Measurements from ENCODE around the gene GCSAM.

GCSAM gene

DNA sequence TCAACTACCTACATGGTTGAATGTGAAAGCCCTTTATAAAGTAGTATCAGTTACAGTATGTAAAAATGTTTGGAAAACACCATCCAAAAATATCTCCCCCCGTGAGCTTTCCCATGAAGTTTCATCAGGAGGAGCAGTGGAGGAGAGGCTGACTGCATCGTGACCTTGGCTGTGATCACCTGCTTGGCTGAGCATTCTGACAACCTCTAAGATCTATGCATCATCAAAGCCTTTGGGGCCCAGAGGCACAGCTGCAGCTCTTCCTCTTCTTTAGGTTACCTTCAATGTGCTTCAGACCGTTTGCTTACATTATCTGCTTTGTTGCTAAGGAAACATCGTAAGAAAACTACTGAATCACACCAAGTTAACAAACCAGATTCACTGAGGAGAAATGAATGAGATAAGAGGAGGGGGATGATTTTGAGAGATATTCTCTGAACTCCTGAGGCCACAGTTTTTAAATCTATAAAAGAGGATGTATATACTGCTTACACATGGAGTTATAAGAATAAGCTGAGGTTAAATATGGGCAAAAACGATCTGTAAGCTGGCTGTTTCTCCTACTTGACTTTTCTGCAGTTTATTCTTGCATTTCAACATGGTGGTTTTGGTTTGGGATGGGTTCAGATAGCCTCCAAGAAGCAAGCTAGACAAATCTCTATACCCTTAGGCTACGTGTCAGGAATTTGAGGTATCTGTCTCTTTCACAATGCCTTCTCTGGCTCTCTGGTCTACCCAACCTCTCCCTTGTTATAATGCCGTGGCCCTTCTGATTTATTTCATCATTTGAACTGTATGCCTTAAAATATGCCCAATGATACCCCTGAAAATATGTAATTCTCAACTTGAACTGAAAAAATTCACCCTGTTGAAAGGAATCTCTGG lies 4.0 kb downstream of the GCSAM start:
- peak; percentile 51 for DNase-seq

DNA sequence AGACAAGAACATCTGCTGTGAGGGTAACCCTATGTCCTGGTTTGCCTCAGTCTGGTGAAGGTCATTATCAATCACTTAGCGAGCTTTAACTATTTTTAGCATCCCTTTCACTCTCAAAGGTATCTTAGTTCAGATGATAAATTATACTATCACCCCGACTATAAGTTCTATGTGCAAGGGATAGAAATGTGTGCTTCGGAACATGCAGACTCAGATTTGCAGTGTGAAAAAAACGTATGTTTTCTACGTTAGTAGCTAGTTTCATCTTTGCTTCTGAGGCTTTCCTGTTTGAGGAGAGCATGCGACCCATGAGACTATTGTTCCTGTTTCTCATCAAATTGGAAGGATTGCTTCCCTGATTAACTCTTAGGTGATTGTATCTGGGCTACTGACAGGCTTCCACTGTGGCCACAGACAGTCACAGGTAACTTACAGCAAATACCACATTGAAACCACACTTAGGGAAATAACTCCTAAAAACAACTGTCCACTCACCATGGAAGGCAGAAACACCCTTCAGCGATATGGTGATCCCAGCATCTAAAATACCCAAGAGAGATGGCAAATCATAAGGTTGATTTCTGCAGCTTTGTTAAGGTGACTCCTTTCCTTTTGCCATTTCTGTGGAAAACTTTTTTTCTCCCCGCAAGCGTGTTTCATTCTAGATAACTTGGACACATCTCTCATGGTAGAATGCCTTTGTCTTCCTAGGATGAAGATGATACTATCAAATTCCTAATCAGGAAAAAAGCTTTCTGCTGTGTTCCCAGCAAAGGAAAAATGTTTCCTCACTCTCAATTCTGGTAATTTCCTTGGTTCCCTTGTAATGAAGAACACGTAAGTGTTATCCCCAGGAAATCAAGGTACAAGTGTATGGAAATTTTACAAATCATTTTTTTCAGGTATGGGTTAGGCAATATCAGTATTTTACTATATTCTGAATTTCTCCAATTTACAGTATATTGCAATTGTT lies 5.2 kb downstream of the GCSAM start:
- no peak for DNase-seq

DNA sequence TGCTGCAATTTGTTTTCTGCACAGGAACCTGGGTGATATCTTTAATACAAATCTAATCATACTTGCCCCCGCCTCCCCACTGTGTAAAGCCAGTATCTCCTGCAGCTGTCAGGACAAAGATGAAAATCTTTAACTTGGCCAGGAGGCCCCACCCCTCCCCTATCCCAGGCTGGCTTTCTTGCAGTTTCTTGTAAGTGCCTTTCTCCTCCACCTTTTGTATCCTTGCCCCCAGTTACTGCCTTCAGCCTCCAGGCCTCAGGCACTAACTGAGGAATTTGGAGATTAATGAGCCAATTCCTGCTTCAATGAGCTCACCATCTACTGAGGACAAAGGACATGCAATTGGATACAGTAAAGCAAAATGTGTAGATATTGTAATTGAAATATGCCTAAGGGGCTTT lies 6.5 kb downstream of the GCSAM start:
- no peak for DNase-seq

DNA sequence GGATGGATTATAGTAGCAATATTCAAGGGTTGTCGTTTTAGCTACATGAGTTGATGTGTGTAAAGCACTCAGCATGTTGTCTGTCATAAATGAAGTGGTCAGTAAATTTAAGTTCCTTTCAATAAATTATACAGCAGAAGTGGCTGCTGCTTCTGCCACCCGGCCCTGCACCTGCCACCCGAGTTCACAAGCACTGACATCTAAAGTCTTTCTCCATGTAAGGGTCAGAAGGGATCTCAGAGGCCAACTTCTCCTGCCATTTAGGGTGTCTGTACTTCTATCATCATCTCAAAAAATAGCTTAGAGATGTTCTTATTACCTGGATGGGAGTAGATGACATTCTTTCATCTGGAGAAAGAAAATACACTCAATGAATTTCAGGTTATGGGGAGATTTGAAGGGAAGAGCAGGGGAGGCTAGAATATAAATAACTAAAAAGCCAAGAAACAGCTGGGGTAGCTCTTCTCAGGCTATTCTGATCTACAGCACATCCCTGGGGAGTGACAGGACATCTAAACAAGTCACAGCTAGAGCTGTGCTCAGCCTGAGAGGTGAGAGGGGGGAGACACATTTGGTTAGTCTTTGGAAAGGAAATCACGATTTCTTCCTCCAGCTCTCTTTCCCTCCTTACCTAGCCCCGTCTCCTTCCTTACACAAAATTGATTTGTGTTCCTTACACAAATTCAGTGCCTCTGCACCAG lies 8.0 kb downstream of the GCSAM start:
- peak; percentile 37 for DNase-seq

DNA sequence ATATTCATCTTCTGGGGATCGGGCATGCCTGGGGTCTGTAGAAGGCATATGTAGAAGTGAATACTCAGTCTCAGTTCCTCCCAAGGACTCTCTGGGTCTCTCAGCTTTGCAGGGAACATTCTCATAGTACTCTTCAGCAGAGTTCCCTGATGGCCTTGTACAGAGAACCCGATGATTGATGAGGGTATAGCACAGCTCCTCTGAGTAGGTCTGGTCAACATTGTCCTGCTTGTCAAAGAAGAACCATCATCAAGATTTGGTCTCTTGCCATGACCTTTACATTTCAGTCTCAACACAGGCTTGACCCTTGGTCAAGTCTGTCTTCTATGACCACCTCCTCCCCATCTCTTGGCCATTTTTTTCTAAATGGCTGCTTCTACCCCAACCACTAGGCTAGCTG lies 9.5 kb downstream of the GCSAM start:
- DNase-seq, result no peak

DNA sequence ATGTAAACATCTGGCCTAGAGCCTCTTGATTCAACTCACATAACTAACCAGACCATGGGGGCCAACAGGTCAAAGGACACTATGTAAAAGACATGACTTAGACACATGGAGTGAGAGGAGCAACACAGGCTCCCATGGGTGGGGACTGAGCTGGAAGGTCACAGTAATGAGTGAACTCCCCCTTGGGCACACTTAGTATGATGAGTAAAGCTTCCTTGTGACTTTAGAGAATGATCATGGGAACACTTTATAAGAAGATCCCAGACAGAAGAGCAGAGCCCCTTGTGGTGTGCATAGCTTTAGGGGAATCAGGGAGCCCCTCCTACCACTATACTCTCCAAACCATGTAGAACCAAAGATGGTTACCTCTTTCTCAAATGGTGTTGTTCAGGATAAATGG lies 10.2 kb downstream of the GCSAM start:
- no peak for DNase-seq

DNA sequence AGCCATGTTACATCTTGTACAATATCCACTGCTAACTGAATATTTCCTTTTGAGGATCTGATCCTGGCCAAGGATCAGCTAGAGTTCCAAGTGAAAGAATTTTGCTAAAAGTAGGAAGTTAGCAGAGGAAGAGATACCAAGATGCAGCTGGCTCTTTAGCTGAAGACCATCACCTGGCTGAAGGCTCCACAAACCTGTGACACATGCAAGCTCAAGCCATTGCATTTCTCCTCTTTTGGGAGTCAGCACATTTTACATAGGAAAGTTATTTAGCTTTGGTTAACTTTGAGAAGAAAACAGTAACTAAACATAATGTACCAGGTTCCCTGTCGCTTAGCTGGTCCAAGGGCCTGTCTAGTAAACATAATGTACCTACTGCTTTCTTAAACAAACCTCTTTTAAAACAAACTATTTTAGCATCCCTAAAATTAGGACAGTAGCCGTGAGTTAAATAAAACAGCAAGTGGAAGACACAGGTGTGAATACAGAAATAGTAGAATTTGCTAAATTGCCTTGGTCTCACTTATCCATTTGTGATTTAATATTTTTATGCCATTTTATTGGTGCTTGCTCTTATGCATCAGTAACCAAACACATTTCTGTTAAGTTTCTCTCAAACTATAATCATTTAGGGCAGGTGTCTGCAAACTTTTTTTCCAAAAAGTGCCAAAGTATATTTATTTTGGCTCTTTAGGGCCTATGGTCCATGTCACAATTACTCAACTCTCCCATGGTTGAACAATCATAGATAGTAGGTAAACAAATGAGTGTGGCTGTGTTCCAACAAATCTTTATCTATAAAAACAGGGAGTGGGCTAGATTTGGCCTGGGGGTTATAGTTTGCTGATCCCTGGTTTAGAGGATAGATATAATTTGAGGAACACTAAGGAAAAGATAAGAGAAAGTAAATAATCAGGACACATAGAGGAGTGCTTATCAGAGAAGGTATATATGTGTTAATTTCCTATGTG lies 11.2 kb downstream of the GCSAM start:
- no peak for DNase-seq

DNA sequence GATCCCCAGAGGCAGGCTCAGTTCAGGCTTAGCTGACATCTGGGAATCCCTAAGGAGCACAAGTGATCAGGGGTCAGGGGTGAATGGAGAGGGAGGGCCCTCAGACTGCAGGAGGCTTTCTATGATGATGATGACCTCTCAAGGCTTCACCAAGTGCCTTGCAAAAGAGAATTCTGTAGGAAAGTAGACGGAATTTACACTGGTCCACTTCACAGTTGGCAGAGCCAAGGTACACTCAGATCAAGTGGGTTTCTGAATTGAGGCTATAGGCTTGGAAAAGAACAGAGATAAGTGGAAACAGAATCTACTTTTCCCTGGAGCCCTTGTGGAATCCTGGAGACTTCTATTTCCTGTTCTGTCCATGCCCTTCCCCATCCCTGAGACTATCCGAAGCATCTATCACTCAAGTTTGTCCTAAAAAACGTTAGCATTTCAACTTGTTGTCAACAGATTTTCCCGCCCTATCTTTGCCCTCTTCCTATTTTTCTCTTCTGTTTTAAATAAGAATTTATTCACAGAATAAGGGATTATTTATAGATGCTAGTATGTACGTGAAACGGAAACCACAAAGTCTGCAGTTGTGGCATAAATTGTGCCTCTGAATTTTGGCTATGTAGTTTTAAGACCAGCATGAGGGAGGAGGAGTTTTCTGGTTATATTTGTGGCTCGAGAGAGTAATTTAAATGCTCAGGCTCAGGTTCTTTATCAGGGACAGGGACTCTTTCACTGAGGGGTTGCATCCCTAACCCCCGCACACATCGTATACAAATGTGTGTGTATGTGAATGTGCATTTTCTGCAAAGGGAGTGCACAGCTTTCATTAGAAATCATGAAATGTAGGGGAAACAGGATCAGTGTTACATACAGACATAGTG lies 12.8 kb downstream of the GCSAM start:
- DNase-seq, result no peak

DNA sequence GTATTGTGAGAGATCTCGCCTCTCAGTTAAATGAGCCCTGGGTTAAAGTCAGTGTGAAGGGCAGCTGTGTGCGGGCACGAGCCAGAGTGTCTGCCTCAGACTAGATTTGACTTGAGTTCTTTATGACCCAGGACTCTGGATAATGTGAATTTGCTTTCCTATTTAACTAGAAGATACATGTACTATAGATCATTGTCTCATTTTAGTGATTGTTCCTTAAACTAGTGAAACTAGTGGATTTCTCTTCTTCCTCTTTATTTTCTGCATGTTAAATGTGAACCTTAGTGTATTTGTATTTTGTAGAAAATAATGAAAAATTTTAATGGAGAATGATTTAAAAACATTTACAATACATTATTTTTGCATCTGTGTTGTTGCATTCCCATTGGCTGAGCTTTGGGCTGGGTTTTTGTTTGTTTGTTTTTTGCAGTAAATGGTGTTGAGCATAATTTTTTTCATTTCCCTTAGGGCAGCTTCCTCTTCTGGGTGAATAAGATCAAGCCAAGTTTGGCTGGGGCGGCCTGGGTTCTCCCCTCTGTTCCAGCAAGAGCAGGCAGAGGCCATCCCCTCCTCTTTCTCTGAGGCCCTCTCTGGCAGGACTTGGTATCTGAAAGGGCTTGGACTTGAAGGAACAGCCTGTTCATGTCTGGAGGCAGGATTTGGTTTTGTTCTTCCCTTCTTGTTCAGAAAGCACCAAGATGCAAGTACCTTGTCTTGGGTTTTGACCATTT lies 15.0 kb downstream of the GCSAM start:
- DNase-seq, result no peak

DNA sequence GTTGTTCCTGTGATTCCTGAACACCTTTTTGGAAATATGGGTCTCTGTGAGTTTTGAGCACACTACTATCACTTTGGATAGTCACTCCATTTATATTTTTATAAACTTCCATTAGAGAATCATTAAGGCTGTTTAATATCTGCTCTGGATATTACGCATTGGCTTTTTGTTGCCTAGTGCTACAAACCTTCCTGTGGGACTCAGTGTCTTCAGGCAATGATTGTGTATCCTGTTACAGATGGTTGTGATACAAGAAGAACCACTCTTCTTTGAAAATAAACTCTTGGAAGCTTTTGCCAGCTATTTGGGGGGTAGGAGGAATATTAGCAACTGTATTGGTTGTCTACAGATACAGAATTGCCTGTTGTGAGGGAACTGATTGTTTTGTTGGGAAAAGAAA lies 15.6 kb downstream of the GCSAM start:
- DNase-seq, result no peak

DNA sequence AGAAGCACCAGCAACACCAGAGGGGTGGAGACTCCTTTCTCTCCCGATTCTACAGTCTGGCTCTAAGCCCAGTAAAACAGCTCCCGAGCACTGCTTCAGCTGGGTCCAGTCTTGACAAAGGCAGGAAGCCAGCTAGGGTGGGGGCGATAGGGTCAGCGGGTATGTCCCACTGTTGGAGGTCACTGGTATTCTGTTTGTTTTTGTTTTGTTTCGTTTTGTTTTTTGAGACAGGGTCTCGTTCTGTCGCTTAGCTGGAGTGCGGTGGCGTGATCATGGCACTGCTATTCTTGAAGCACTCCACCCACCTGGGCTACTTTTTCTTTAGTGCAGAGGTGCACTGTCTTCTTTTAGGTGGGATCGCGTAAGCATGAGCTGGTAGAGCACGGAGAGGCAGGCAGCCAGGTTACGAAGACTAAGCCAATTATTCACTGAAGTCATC lies 16.3 kb downstream of the GCSAM start:
- no peak for DNase-seq

DNA sequence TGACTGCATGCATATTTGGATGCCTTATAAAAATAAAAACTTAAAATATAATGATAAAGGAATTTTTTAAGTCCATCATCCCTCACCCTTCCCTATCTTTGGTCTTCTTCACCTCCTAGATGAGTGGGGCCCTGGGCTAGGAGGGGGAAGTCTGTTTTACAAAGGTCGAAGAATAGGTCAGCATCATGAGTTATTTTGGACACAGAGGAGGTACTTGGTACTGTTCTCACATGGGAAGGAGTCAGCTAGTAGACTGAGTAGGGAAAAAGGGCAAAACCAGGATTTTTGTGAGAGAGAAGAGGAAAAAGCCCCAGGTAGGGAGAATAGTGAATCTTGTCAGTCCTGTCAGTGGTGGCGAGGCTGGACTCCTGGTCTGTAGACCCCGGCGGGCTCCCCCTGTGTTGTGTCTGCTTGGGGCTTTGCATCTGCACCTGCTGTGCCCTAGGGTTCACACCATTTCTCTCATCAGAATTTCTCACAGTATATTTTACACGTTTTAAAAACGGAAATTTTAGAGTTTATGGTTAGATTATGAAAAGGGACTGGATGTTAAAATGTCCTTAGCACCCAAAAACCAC lies 17.2 kb downstream of the GCSAM start:
- no peak for DNase-seq

DNA sequence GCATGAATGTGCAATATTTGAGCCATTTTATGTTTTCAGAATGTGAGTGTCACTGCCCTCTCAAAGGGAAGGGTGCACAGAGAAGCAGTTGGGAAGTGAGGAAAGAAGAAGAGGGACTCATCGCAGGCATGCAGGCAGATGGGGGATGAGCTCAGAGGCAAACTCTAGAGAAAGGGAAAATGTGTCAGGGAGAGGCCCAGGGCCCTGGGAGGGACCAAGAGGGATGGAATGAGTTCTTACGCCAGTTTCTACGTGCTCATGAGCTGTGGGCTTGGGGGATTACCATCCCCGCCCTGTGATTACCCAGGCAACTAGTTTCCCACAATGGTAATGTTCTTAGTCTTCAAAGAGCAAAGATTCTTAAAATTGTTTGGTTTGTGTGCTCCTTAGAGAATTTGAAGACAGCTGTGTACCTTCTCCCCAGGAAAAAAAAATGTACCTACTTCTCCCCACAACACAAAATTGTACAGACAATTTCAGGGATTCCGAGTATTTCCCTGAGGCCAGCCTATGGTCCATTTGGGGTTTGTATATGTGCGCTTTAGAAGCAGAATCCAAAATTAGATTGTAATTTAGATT lies 17.8 kb downstream of the GCSAM start:
- DNase-seq, result no peak

DNA sequence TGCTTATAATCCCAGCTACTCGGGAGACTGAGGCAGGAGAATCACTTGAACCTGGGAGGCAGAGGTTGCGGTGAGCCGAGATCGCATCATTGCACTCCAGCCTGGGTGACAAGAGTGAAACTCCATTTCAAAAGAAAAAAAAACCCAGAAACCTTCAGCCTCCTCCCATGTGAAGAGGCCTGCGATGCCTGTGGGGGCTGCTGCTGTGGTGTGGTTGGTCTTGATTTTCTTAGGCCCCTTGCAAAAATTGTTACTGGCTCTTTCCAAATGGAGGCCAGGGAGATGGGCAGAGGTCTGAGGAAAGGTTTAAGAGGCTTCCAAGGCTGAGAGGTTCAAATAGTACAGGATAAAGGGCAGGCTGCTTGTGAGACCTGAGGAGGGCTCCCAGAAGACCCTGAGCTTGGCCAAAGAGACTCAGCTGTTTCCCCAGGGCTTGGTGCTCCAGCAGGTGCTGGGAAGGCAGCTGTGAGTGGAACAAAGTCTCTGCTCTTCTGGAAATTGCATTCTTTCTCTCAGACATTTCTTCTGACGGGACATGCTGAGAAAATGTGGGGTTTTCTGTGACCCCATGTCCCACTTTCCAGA lies 18.4 kb downstream of the GCSAM start:
- DNase-seq, result no peak

DNA sequence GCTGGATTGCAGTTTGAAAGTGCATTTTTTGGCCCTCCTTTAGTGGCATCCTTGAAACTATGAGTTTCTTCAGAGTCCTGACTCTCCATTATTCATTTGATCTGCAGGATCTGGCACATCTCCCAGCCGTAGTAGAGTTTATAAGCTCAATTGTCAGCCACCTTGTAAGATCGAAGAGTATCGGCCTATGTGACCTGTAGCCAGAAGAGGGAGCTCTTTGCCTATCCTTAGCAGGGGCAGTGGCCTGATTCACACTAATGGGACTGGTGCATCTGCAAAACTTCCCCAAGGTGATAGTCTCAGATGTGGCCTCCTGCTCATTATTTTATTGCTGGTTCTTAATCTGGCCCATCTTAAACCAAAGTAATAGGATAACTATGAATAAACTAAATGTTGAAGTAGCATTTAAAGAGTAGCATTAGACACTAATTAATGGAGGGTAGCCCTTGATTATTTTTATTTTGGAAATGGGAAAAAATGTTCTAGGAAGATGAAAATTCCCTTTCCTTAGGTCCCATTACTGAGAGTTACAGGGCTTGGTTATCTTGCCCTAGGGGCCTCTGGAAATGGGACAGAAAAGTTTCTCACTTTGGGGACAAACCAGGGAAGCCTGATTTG lies 21.2 kb downstream of the GCSAM start:
- peak; percentile 84 for DNase-seq

DNA sequence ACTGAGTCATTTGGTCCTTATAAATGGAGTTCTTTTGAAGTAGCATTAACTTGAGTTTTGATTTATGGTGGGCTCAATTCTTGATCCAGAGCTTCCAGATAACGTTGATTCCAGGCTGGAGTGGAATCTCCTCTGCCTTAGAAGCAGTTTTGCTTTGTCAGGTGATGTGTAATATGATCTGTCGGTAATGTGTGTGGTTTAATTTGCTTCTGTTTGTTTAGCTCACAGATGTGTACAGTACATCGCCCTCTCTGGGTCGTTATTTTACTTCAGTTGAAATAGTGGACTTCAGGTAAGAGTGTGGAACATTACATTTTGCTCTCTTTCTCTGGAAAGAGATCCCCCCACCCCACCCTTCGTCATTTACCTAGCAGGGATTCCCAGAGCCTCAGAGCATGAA lies 23.7 kb downstream of the GCSAM start:
- peak; percentile 88 for DNase-seq

DNA sequence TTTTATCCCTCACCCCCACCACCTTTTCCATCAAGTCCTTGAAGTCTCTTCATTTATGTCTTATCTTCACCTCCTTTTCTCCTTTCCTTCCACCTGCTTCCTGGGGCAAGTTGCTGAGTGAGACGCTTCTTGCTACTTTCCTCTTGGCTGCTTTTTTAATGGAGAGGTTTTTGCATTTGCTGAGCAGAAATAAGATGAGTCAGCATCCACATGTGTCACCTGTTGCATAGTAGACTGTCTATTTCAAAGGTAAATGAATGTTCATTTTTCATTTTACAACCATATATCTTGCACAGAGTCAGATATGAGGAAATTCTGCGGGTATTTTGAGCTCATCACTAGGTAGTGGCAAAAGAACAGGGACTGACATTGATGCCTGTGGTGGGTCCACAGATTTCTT lies 28.3 kb downstream of the GCSAM start:
- DNase-seq, result no peak

DNA sequence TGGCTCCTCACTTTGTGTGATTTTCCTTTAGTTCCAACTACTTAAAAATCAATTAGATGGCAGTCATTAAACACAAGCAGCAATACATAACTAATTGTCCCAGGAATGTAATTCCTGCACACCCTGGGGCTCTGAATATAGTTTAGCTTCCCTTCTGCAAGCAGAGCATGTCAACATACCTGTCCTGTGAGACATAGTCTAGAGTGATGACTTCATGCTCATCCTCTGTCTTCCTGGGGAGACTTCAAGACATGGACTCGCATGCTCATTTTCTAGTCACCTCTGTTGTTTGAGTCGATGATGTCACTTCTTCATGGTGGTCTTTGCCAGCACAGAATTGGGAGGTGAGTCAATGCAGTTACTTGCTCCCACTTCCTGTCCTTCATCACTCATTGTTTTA lies 31.1 kb downstream of the GCSAM start:
- no peak for DNase-seq

DNA sequence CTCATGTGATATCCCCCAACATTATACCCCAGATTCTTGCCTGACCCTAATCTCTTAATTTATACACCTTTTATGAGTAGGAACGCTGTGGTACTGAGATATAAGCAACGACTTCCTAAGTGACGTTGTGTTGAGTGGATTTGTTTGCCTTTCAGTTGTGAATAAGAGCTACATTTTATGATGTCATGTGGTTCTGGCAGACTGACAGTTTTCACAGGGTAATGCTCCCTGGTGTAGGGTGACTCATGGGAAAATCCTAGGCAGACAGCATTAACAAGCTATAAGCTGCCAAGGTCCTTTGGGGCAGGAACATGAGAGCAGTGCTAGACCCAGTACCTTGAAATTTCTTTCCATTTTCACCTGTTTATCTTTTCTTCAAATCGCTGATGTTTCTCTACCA lies 35.7 kb downstream of the GCSAM start:
- DNase-seq, result peak; percentile 76

Measured in NCI-H2171 treated with DMSO at 0.1 percent for 48 hours (cell line).